ENCODE data around the gene FBLIM1.
"Not testable (repeated sequence)": the region's sequence is repeated elsewhere in the genome, so short reads cannot be mapped to it uniquely, and the experiment has no call there.

Gene FBLIM1

GRCh38 chr1:15825800-15826199 is 67.2 kb downstream of the FBLIM1 start:
- DNase-seq, result no peak

DNA sequence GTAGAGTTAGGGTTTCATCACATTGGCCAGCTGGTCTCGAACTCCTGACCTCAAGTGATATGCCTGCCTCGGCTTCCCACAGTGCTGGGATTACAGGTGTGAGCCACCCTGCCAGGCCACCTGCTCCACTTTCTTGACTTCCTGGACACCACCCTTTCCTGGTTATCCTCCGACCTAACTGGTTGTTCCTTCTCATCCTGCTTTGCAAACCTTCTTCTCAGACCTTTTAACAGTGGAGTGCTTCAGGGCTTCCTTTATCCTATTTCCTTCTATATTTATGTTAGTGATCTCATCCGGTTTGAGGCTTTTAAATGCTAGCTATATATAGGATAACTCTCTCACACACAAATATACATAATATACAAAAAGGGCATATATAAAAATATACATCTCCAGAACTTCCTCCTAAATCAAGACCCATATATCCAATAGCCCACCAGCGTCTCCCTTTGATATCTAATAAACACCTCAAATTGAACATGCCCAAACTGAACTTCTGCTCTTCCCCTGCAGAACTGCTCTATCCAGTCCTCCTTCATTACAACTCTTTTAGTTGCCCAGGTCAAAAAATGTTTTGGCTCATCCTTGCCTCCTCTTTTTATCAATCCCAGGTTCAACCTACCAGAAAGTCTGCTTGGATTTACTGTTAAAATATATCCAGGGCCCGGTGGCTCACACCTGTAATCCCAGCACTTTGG is 68.4 kb downstream of the FBLIM1 start:
- no peak for DNase-seq

DNA sequence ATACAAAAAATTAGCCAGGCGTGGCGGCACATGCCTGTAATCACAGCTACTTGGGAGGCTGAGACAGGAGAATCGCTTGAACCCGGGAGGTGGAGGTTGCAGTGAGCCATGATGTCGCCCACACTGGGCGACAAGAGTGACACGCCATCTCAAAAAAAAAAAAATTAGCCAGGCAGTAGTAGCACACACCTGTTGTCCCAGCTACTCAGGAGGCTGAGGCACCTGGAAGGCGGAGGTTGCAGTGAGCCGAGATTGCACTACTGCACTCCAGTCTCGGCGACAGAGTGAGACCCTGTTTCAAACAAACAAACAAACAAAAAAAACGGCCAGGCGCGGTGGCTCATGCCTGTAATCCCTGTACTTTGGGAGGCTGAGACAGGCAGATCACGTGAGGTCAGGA is 69.0 kb downstream of the FBLIM1 start:
- DNase-seq, result not testable (repeated sequence)

DNA sequence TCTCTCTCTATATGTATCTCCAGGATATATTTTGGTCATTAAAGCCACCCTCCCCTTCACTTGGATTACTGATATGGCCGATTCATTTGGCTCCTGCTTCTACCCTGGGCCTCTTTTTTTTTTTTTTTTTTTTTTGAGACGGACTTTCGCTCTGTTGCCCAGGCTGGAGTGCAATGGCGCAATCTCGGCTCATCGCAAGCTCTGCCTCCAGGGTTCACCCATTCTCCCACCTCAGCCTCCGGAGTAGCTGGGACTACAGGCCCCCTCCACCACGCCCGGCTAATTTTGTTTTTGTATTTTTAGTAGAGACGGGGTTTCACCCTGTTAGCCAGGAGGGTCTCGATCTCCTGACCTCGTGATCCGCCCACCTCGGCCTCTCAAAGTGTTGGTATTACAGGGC is 70.3 kb downstream of the FBLIM1 start:
- not testable (repeated sequence) for DNase-seq

DNA sequence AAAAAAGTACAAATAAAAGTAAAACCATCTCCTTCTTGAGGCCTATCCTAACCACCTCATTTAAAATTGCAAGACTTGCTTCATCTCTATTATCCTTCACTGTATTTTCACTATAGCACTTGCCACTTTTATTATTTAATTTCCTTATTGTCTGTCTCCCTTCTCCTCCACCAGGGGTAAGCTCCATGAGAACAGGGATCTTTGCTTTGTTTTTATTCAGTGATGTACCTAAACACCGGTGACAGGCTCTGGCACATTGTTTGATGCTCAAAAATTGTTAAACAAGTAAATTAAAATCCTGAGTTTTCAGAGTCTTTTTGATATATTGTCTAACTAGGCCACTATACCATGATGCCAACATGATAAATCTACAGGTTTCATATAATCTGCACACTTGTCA is 71.7 kb downstream of the FBLIM1 start:
- no peak for DNase-seq

GRCh38 chr1:15833069-15833679 is 74.6 kb downstream of the FBLIM1 start:
- no peak for DNase-seq

GRCh38 chr1:15833842-15834405 is 75.3 kb downstream of the FBLIM1 start:
- peak; percentile 94 for DNase-seq

DNA sequence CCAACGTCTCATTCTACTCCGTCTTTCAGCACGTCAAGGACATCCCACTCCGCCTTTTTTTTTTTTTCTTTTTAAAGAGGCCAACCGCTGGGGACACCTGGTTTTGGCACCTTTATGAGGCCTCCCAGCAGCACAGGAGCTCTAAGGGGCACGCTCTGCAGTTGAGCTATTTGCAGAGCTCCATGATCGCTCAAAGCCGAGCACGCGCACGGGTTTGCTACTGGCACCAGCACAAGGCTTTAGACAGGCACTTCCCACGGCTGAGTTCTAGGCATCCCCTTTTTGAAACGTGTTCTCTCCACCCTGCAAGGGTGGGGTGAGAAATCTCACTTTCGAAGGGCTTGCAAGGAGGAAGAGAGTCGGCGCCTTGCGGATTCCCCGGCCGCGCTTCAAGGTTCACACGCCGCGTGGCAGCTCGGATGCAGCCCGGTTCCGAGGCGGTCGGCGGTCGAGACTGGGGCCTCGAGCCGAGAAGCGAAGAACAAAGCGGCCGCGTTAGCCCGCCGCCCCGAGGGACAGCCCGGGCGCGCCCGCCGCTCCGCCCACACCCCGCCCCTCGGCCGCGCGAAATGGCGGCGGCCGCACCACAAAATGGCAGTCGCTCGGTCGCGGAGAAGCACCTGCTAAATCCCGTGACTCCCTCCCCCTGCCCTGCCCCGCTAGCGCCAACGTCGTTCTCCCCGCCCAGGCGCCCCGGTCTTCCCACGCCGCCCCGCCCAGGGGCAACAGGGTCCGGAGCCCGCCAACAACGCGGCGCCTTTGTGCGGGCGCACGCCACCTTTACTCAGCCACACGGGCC is 76.0 kb downstream of the FBLIM1 start:
- DNase-seq, result peak; percentile 35

DNA sequence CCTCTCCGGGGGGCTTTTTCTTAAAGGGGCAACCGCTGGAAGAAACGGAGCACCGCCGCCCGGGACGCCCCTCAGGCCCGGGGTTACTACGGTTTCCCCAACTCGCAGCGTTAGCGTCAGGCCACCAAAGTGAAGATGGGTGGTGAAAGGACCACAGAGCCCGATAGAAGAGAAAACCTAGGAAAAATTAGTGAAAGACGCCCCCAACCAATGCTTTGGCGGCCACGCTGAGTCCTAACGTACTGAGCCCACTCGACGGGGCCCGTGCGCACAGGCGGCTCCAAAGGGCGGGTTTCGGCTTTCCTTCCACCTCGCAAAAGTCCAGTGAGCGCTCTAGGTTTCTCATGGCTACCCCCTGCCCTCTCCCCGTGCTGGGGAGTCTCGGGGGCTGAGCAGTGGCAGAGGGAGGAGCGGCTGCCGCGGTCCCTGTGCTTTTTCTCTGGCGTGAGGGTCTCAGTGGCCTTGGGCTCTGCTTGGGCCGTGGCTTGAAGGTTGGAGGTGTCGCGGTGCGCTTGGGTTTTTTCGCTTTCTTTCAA is 76.7 kb downstream of the FBLIM1 start:
- DNase-seq, result no peak

DNA sequence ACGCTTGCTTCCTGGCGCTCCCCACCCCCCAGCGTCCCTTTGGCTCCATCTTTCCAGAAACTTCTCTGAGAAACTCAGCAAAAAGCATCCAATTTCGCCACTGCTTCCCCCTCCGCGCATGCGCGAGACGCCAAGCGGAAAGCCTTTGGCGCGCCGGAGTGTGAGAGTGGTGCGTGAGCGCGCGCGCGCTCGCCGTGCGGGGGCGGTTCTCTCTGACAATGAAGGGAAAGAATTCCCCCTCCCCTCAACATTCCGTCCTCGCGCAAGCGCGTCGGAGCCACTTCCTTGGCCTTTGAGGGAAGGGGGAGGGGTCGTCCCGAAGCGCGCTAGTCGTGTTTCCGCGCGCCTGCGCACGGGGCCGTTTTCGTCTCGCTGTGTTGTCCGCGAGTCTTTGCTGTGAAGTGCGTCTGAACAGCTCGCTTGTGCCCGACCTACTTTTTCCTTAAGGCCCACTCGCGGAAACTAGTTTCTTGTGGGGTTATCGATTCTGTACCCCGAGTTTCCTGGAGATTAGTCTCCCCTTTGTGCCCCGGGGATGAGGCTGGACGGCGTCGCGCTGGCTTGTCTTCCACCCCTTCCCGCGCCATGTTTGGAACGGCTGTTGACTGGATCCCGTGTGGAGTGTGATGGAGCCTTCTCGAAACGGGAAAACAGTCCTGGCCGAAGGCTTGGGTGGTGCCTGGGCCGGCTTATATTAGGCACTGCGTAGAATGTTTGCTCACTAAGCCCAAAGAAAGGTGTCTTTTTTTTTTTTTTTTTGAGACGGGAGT is 77.3 kb downstream of the FBLIM1 start:
- peak; percentile 93 for DNase-seq

Data from NCI-H1417 treated with DMSO at 0.1 percent for 48 hours (cell line).